Activated CD4-positive, alpha-beta memory T cell treated with anti-CD3 and anti-CD28 coated beads for 36 hours (primary cell): ENCODE data around the gene PPARG. TPM values are rescaled to one million over a fixed set of nuclear protein-coding genes. Genes with fewer than 3 reads are reported as not detected.
A peak's percentile ranks its signal among the peaks of the same experiment; 100 is the strongest.
"Not testable (repeated sequence)": the region's sequence is repeated elsewhere in the genome, so short reads cannot be mapped to it uniquely, and the experiment has no call there.

Experiments used
- CTCF ChIA-PET: fragments of 350-600 bp; sonication (Branson Sonifier 250); formaldehyde crosslinking; loops from one replicate; lab custom pipeline; 2021; ENCODE audit warnings: antibody characterized with exemption, inconsistent platforms; lab: Charles Lee
- POLR2A ChIA-PET: fragments of 350-600 bp; sonication (Branson Sonifier 250); formaldehyde crosslinking; loops from one replicate; lab custom pipeline; 2021; ENCODE audit warnings: antibody characterized with exemption; lab: Charles Lee
- DNase-seq: peaks from one replicate; pipeline ENCODE4 v3.0.0-alpha.2; 2020
- H3K27ac Mint-ChIP-seq: one replicate; pipeline ENCODE4 v1.8.0; 2021; ENCODE audit warnings: mixed read lengths
- H3K27me3 Mint-ChIP-seq: one replicate; pipeline ENCODE4 v1.8.0; 2021; ENCODE audit warnings: mixed read lengths
- H3K36me3 Mint-ChIP-seq: one replicate; pipeline ENCODE4 v1.8.0; 2021; ENCODE audit warnings: mixed read lengths
- H3K4me1 Mint-ChIP-seq: one replicate; pipeline ENCODE4 v1.8.0; 2021; ENCODE audit warnings: low read depth, mixed read lengths
- H3K4me3 Mint-ChIP-seq: one replicate; pipeline ENCODE4 v1.8.0; 2021; ENCODE audit warnings: mild to moderate bottlenecking, mixed read lengths
- H3K9me3 Mint-ChIP-seq: one replicate; pipeline ENCODE4 v1.8.0; 2021; ENCODE audit warnings: mixed read lengths
- intact Hi-C: fragments of 100-400 bp; cut with micrococcal nuclease; formaldehyde crosslinking; loops from one replicate; pipeline ENCODE4 v1.15.1; 2023
- total RNA-seq, 2 experiments: library from RNA; stranded (reverse); gene quantifications; one replicate each; pipeline ENCODE4 v1.2.3, GENCODE V29; 2021

Gene PPARG
- total RNA-seq, 2 experiments from 2014 or later = 2.7 TPM

- H3K36me3 Mint-ChIP-seq = no peaks in the 10 kb centered on the region
- no peak for DNase-seq
- POLR2A ChIA-PET = no interaction called here
- CTCF ChIA-PET = interaction anchor here (1.2 to 1.5 kb wide), 2 partner anchors 36 to 107 kb away, joined by 3 read pairs; no protein-coding TSS in a partner anchor
- H3K9me3 Mint-ChIP-seq = no peaks in the 10 kb centered on the region
- no peak overlapping the region for H3K4me3 Mint-ChIP-seq
- H3K27me3 Mint-ChIP-seq = peaks cover 17% of the 10 kb centered on the region
- no peaks in the 10 kb centered on the region for H3K4me1 Mint-ChIP-seq
- H3K27ac Mint-ChIP-seq = no peak overlapping the region
- intact Hi-C loops = no loop called here
These were observed 83.9 kb downstream of the PPARG start for GRCh38 chr3:12372741-12373280.

- H3K4me3 Mint-ChIP-seq = no peak overlapping the region
- intact Hi-C loops = no loop called here
- H3K27me3 Mint-ChIP-seq = peaks cover 17% of the 10 kb centered on the region
- H3K27ac Mint-ChIP-seq = no peak overlapping the region
- DNase-seq = no peak
- H3K36me3 Mint-ChIP-seq = no peaks in the 10 kb centered on the region
- H3K4me1 Mint-ChIP-seq = peaks cover 9% of the 10 kb centered on the region
- ChIA-PET CTCF (no interaction called here), POLR2A (no interaction called here)
- no peaks in the 10 kb centered on the region for H3K9me3 Mint-ChIP-seq
These were observed 86.7 kb downstream of the PPARG start for GRCh38 chr3:12375572-12375971.

- no peak for DNase-seq
- ChIA-PET POLR2A (no interaction called here), CTCF (no interaction called here)
- Mint-ChIP-seq H3K9me3 (no peaks in the 10 kb centered on the region), H3K4me1 (peaks cover 15% of the 10 kb centered on the region), H3K36me3 (no peaks in the 10 kb centered on the region), H3K27ac (no peak overlapping the region), H3K27me3 (peaks cover 2% of the 10 kb centered on the region), H3K4me3 (no peak overlapping the region)
- intact Hi-C loops = no loop called here
These were observed 91.0 kb downstream of the PPARG start for GRCh38 chr3:12379640-12380429.

- H3K4me3 Mint-ChIP-seq = no peak overlapping the region
- DNase-seq = no peak
- H3K27ac Mint-ChIP-seq = no peak overlapping the region
- no peaks in the 10 kb centered on the region for H3K36me3 Mint-ChIP-seq
- no peaks in the 10 kb centered on the region for H3K9me3 Mint-ChIP-seq
- intact Hi-C loops = no loop called here
- CTCF ChIA-PET = no interaction called here
- POLR2A ChIA-PET = no interaction called here
- H3K4me1 Mint-ChIP-seq = peaks cover 16% of the 10 kb centered on the region
- H3K27me3 Mint-ChIP-seq = peaks cover 2% of the 10 kb centered on the region
These were observed 91.6 kb downstream of the PPARG start for GRCh38 chr3:12380461-12380860.

GRCh38 chr3:12381199-12381598 is 92.3 kb downstream of the PPARG start:
- H3K4me3 Mint-ChIP-seq = no peak overlapping the region
- intact Hi-C loops = no loop called here
- no peaks in the 10 kb centered on the region for H3K36me3 Mint-ChIP-seq
- H3K27me3 Mint-ChIP-seq = peaks cover 3% of the 10 kb centered on the region
- no peak overlapping the region for H3K27ac Mint-ChIP-seq
- DNase-seq = no peak
- H3K4me1 Mint-ChIP-seq = peaks cover 18% of the 10 kb centered on the region
- H3K9me3 Mint-ChIP-seq = no peaks in the 10 kb centered on the region
- ChIA-PET POLR2A (no interaction called here), CTCF (no interaction called here)

GRCh38 chr3:12383218-12383617 is 94.3 kb downstream of the PPARG start:
- no peak for DNase-seq
- Mint-ChIP-seq H3K4me3 (no peak overlapping the region), H3K4me1 (peaks cover 18% of the 10 kb centered on the region), H3K36me3 (no peaks in the 10 kb centered on the region), H3K9me3 (peaks cover 3% of the 10 kb centered on the region), H3K27me3 (peaks cover 14% of the 10 kb centered on the region), H3K27ac (no peak overlapping the region)
- intact Hi-C loops = no loop called here
- POLR2A ChIA-PET = no interaction called here
- CTCF ChIA-PET = no interaction called here

- H3K27ac Mint-ChIP-seq = no peak overlapping the region
- peaks cover 16% of the 10 kb centered on the region for H3K4me1 Mint-ChIP-seq
- intact Hi-C loops = loop anchor here (1.0 kb wide), 1 partner anchor 11 kb away; no protein-coding TSS in a partner anchor
- ChIA-PET POLR2A (interaction anchor here (0.5 to 1.6 kb wide), 3 partner anchors 11 to 77 kb away, joined by 3 to 6 read pairs (median 4); no protein-coding TSS in a partner anchor), CTCF (no interaction called here)
- H3K9me3 Mint-ChIP-seq = peaks cover 3% of the 10 kb centered on the region
- no peaks in the 10 kb centered on the region for H3K36me3 Mint-ChIP-seq
- peaks cover 20% of the 10 kb centered on the region for H3K27me3 Mint-ChIP-seq
- no peak overlapping the region for H3K4me3 Mint-ChIP-seq
- peak; percentile 12 for DNase-seq
These were observed 95.8 kb downstream of the PPARG start for GRCh38 chr3:12384451-12385233.

- POLR2A ChIA-PET, H3K4me3 Mint-ChIP-seq, H3K4me1 Mint-ChIP-seq, DNase-seq, intact Hi-C loops, H3K36me3 Mint-ChIP-seq, CTCF ChIA-PET, H3K9me3 Mint-ChIP-seq, H3K27ac Mint-ChIP-seq: not testable (repeated sequence)
- peaks cover 22% of the 10 kb centered on the region for H3K27me3 Mint-ChIP-seq
These were observed 97.8 kb downstream of the PPARG start for GRCh38 chr3:12386514-12387291.

GRCh38 chr3:12388185-12388584 is 99.3 kb downstream of the PPARG start:
- Mint-ChIP-seq H3K9me3 (peaks cover 3% of the 10 kb centered on the region), H3K4me3 (no peak overlapping the region), H3K4me1 (peaks cover 9% of the 10 kb centered on the region), H3K36me3 (no peaks in the 10 kb centered on the region), H3K27ac (no peak overlapping the region), H3K27me3 (peaks cover 29% of the 10 kb centered on the region)
- ChIA-PET CTCF (interaction anchor here (1.1 kb wide), 1 partner anchor 253 kb away, joined by 3 read pairs; no protein-coding TSS in a partner anchor), POLR2A (no interaction called here)
- no peak for DNase-seq
- intact Hi-C loops = no loop called here

- intact Hi-C loops = no loop called here
- ChIA-PET CTCF (no interaction called here), POLR2A (no interaction called here)
- no peak overlapping the region for H3K4me3 Mint-ChIP-seq
- peaks cover 24% of the 10 kb centered on the region for H3K27me3 Mint-ChIP-seq
- no peaks in the 10 kb centered on the region for H3K9me3 Mint-ChIP-seq
- H3K4me1 Mint-ChIP-seq = peaks cover 14% of the 10 kb centered on the region
- H3K36me3 Mint-ChIP-seq = no peaks in the 10 kb centered on the region
- no peak overlapping the region for H3K27ac Mint-ChIP-seq
- DNase-seq = no peak
These were observed 103.4 kb downstream of the PPARG start for GRCh38 chr3:12392101-12392878.

GRCh38 chr3:12393894-12394293 is 105.0 kb downstream of the PPARG start:
- no peak overlapping the region for H3K27ac Mint-ChIP-seq
- H3K27me3 Mint-ChIP-seq = peaks cover 29% of the 10 kb centered on the region
- DNase-seq = no peak
- POLR2A ChIA-PET = no interaction called here
- H3K4me3 Mint-ChIP-seq = no peak overlapping the region
- CTCF ChIA-PET = interaction anchor here (1.5 to 2.8 kb wide), 2 partner anchors 77 to 86 kb away, joined by 3 to 10 read pairs; no protein-coding TSS in a partner anchor
- no peaks in the 10 kb centered on the region for H3K36me3 Mint-ChIP-seq
- peaks cover 14% of the 10 kb centered on the region for H3K4me1 Mint-ChIP-seq
- intact Hi-C loops = loop anchor here (2.0 kb wide), 1 partner anchor 47 kb away; no protein-coding TSS in a partner anchor
- no peaks in the 10 kb centered on the region for H3K9me3 Mint-ChIP-seq
